Uterus (tissue), 4 donors: ENCODE results near the gene PDHB. TPM values are rescaled to one million over a fixed set of nuclear protein-coding genes. Genes with fewer than 3 reads are reported as not detected.

Experiments used
- DNase-seq, 2 donors: peaks; one replicate each; pipeline ENCODE4 v3.0.0-alpha.2; 2019 to 2020
- H3K27ac ChIP-seq, 2 donors: fragments of 200-600 bp; sonication (generic); 1 replicate in 1 of 2; 2 replicates in 1 of 2; pipeline ENCODE4 v1.5.1; 2016 to 2018
- H3K27me3 ChIP-seq, 2 donors: fragments of 200-600 bp; sonication (generic); one replicate each; pipeline ENCODE4 v1.5.1; 2018 to 2019; ENCODE audit warnings: control low read depth in 1 of 2
- H3K36me3 ChIP-seq, 2 donors: fragments of 200-600 bp; sonication (generic); one replicate each; pipeline ENCODE4 v1.5.1; 2019; ENCODE audit warnings: control low read depth in 1 of 2
- H3K4me1 ChIP-seq, 2 donors: fragments of 200-600 bp; sonication (generic); one replicate each; pipeline ENCODE4 v1.5.1; 2018 to 2019; ENCODE audit warnings: control low read depth in 1 of 2
- H3K4me3 ChIP-seq, 2 donors: fragments of 200-600 bp; sonication (generic); 1 replicate in 1 of 2; 2 replicates in 1 of 2; pipeline ENCODE4 v1.5.1; 2018 to 2019; ENCODE audit warnings: mild to moderate bottlenecking in 1 of 2
- H3K9me3 ChIP-seq, 2 donors: fragments of 200-600 bp; sonication (generic); one replicate each; pipeline ENCODE4 v1.5.1; 2019; ENCODE audit warnings: control low read depth in 1 of 2
- CTCF ChIP-seq, 4 experiments: fragments of 200-600 bp in 2 of 4; fragments of 450-650 bp in 2 of 4; sonication (generic) in 2 of 4; IDR thresholded peaks; one replicate each; pipeline ENCODE4 v1.5.1; 2016 to 2019; ENCODE audit warnings: antibody characterized with exemption in 4 of 4, mild to moderate bottlenecking in 2 of 4, moderate library complexity in 1 of 4
- POLR2A ChIP-seq, 2 donors: fragments of 450-650 bp; IDR thresholded peaks; one replicate each; pipeline ENCODE4 v1.6.1; 2016; ENCODE audit warnings: antibody characterized with exemption in 2 of 2, mild to moderate bottlenecking in 1 of 2, moderate library complexity in 1 of 2
- intact Hi-C: fragments of 100-400 bp; cut with DNase I; formaldehyde crosslinking; loops from one replicate; pipeline ENCODE4 v1.15.1; 2023; ENCODE audit warnings: low total_unique reads
- total RNA-seq, 4 donors: library from RNA; depleted of rRNA in 3 of 4; stranded (reverse); fragments of >200 nt in 3 of 4; gene quantifications; one replicate each; pipeline versions ENCODE4 v1.1.0 to v1.2.4, GENCODE V29; 2014 to 2023
- donor health status: DM: yes; HTN: yes; CAD: no.

Gene PDHB
- total RNA-seq, 4 donors from 2014 or later = 40.9 to 100 (median 49.7) TPM

- Histone ChIP-seq H3K27ac (no peak overlapping the region), H3K9me3 (no peaks in the 10 kb centered on the region), H3K36me3 (no peaks in the 10 kb centered on the region), H3K27me3 (no peaks in the 10 kb centered on the region), H3K4me1 (no peaks in the 10 kb centered on the region), H3K4me3 (no peak overlapping the region)
- intact Hi-C loops = loop anchor here (5.0 kb wide), 1 partner anchor 90 kb away; no protein-coding TSS in a partner anchor
- no peak for DNase-seq
- TF ChIP-seq POLR2A (IDR thresholded peaks at IDR 0.05) = no peak
- TF ChIP-seq CTCF (IDR thresholded peaks at IDR 0.05) = no peak
Observed at GRCh38 chr3:58411851-58412830, 21.5 kb downstream of the PDHB start.

GRCh38 chr3:58411036-58411435 is 22.6 kb downstream of the PDHB start:
- no peak for TF ChIP-seq POLR2A (IDR thresholded peaks at IDR 0.05)
- TF ChIP-seq CTCF (IDR thresholded peaks at IDR 0.05) = no peak
- H3K4me3 ChIP-seq = no peak overlapping the region
- DNase-seq = no peak
- no peaks in the 10 kb centered on the region for H3K9me3 ChIP-seq
- intact Hi-C loops = loop anchor here (5.0 kb wide), 1 partner anchor 89 kb away; no protein-coding TSS in a partner anchor
- no peak overlapping the region for H3K27ac ChIP-seq
- no peaks in the 10 kb centered on the region for H3K36me3 ChIP-seq
- H3K27me3 ChIP-seq = no peaks in the 10 kb centered on the region
- no peaks in the 10 kb centered on the region for H3K4me1 ChIP-seq

GRCh38 chr3:58409663-58410062 is 24.0 kb downstream of the PDHB start:
- Histone ChIP-seq H3K4me3 (no peak overlapping the region), H3K4me1 (no peaks in the 10 kb centered on the region), H3K9me3 (no peaks in the 10 kb centered on the region), H3K27ac (no peak overlapping the region), H3K27me3 (no peaks in the 10 kb centered on the region), H3K36me3 (no peaks in the 10 kb centered on the region)
- TF ChIP-seq CTCF (IDR thresholded peaks at IDR 0.05) (no peak), POLR2A (IDR thresholded peaks at IDR 0.05) (no peak)
- no peak for DNase-seq
- intact Hi-C loops = loop anchor here (5.0 kb wide), 1 partner anchor 87 kb away; no protein-coding TSS in a partner anchor

- intact Hi-C loops = no loop called here
- no peak overlapping the region for H3K27ac ChIP-seq
- H3K4me1 ChIP-seq = no peaks in the 10 kb centered on the region
- TF ChIP-seq POLR2A (IDR thresholded peaks at IDR 0.05) (no peak), CTCF (IDR thresholded peaks at IDR 0.05) (no peak)
- H3K9me3 ChIP-seq = no peaks in the 10 kb centered on the region
- no peaks in the 10 kb centered on the region for H3K27me3 ChIP-seq
- H3K36me3 ChIP-seq = no peaks in the 10 kb centered on the region
- no peak overlapping the region for H3K4me3 ChIP-seq
- no peak for DNase-seq
Observed at GRCh38 chr3:58408906-58409305, 24.7 kb downstream of the PDHB start.

- Histone ChIP-seq H3K4me3 (no peak overlapping the region), H3K36me3 (no peaks in the 10 kb centered on the region), H3K27ac (peak overlapping the region; percentile 10 to 11), H3K4me1 (no peaks in the 10 kb centered on the region), H3K9me3 (no peaks in the 10 kb centered on the region), H3K27me3 (no peaks in the 10 kb centered on the region)
- intact Hi-C loops = no loop called here
- no peak for DNase-seq
- no peak for TF ChIP-seq POLR2A (IDR thresholded peaks at IDR 0.05)
- no peak for TF ChIP-seq CTCF (IDR thresholded peaks at IDR 0.05)
Observed at GRCh38 chr3:58404396-58404795, 29.2 kb downstream of the PDHB start.
